Fibroblast of lung (primary cell): Measurements from ENCODE around the gene CISD3. TPM values are rescaled to one million over a fixed set of nuclear protein-coding genes. Genes with fewer than 3 reads are reported as not detected.

Source experiments
- DNase-seq, 2 donors: peaks; one replicate each; pipeline versions ENCODE4 v3.0.0 to v3.0.0-alpha.2; 2010; ENCODE audit warnings: low read depth in 2 of 2
- H2AFZ ChIP-seq: 2 replicates; pipeline ENCODE4 v1.5.1; 2012; ENCODE audit warnings: low read length, control low read depth, inconsistent platforms
- H3K27ac ChIP-seq: 2 replicates; pipeline ENCODE4 v1.5.1; 2011; ENCODE audit warnings: low read length, control low read depth; ENCODE audit not compliant: insufficient read depth
- H3K27me3 ChIP-seq: 2 replicates; pipeline ENCODE4 v1.5.1; 2011; ENCODE audit warnings: mild to moderate bottlenecking, low read length; ENCODE audit not compliant: control insufficient read depth, insufficient read depth
- H3K36me3 ChIP-seq: 2 replicates; pipeline ENCODE4 v1.5.1; 2011; ENCODE audit warnings: low read length; ENCODE audit not compliant: control insufficient read depth, insufficient read depth
- H3K4me1 ChIP-seq: 2 replicates; pipeline ENCODE4 v1.5.1; 2011; ENCODE audit warnings: low read length; ENCODE audit not compliant: control insufficient read depth, insufficient read depth; ENCODE audit errors: extremely low read depth
- H3K4me2 ChIP-seq: 2 replicates; pipeline ENCODE4 v1.5.1; 2011; ENCODE audit warnings: low read length, control low read depth; ENCODE audit not compliant: insufficient read depth; ENCODE audit errors: extremely low read depth
- H3K4me3 ChIP-seq, 4 experiments: fragments of 200-600 bp in 1 of 4; sonication (generic) in 1 of 4; replicated peaks in 1 of 4; 2 replicates each; pipeline ENCODE4 v1.5.1; 2011 to 2016; ENCODE audit warnings: low read length in 4 of 4, low read depth in 3 of 4, mild to moderate bottlenecking in 3 of 4, control low read depth in 2 of 4, inconsistent platforms in 1 of 4, mixed read lengths in 1 of 4; ENCODE audit not compliant: insufficient read depth in 1 of 4; ENCODE audit errors: control extremely low read depth in 1 of 4
- H3K79me2 ChIP-seq: 2 replicates; pipeline ENCODE4 v1.5.1; 2012; ENCODE audit warnings: mild to moderate bottlenecking, low read length, inconsistent platforms; ENCODE audit not compliant: control insufficient read depth, insufficient read depth
- H3K9ac ChIP-seq: 2 replicates; pipeline ENCODE4 v1.5.1; 2011; ENCODE audit warnings: mild to moderate bottlenecking, low read length, control low read depth; ENCODE audit not compliant: insufficient read depth
- H3K9me3 ChIP-seq: 2 replicates; pipeline ENCODE4 v1.5.1; 2012; ENCODE audit warnings: low read depth, low read length; ENCODE audit not compliant: control insufficient read depth, insufficient read depth
- H4K20me1 ChIP-seq: 2 replicates; pipeline ENCODE4 v1.5.1; 2011; ENCODE audit warnings: low read length; ENCODE audit not compliant: control insufficient read depth, insufficient read depth; ENCODE audit errors: extremely low read depth
- EZH2 ChIP-seq: IDR thresholded peaks from 2 replicates; pipeline ENCODE4 v1.5.1; 2012; ENCODE audit warnings: low read length, control low read depth, mild to moderate bottlenecking; ENCODE audit errors: missing control alignments
- polyA plus RNA-seq, 2 donors: library from polyadenylated mRNA; depleted of rRNA in 1 of 2; stranded (reverse) in 1 of 2; unstranded in 1 of 2; fragments of >200 nt; gene quantifications; 2 replicates each; pipeline ENCODE4 v1.2.1, GENCODE V29; 2011 to 2012; ENCODE audit warnings: missing spikeins in 1 of 2
- total RNA-seq: library from RNA; depleted of rRNA; stranded (reverse); fragments of >200 nt; gene quantifications from 2 replicates; pipeline ENCODE4 v1.2.1, GENCODE V29; 2014
- TF ChIP-seq, protein P1 (sequence below), 2 donors: IDR thresholded peaks in 1 of 2; conservative IDR thresholded peaks in 1 of 2; 1 replicate in 1 of 2; 2 replicates in 1 of 2; pipeline ENCODE4 v1.5.1; 2011 to 2012; ENCODE audit warnings: low read length in 2 of 2, control low read depth in 1 of 2, inconsistent platforms in 1 of 2, low read depth in 1 of 2, mild to moderate bottlenecking in 1 of 2

CISD3 gene
- total and polyA plus RNA-seq, 2 donors (not counting 1 experiment from before 2014, with no cell fraction given) = 4.0 to 5.7 TPM

DNA sequence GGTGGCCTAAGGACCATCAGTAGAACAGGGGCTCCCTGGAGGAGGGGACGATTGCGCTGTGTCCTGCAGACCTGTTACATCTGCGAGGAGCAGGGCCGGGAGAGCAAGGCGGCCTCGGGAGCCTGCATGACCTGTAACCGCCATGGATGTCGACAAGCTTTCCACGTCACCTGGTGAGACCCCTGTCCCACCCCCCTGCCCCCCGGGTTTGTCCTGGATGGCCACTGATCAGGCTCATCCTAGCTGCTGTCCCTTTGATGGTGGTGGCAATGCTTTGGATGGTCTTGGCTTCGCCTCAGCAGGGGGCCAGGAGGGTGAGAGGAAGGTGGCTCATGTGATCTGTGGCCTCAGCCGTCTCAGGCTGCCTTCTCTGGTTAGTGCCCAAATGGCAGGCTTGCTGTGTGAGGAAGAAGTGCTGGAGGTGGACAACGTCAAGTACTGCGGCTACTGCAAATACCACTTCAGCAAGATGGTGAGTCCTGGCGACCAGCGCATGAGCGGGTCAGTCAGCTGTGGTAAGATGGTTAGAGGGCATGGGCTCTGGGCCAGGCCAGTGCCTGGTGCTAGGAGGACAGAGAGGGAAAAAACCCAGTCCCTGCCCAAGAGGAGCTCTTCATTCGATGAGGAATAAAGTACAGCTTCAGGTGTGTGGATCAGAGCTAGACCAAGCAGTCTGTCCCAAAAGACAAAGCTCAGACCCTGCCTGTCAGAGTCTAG lies 20.9 kb upstream of the CISD3 start:
- Histone ChIP-seq H3K36me3 (peaks cover 10% of the 10 kb centered on the region), H3K27ac (no peak overlapping the region), H3K4me1 (peaks cover 5% of the 10 kb centered on the region), H2AFZ (no peak overlapping the region), H4K20me1 (no peaks in the 10 kb centered on the region), H3K27me3 (no peaks in the 10 kb centered on the region), H3K4me2 (no peak overlapping the region), H3K4me3 (no peak overlapping the region), H3K9ac (no peak overlapping the region), H3K79me2 (peaks cover 2% of the 10 kb centered on the region), H3K9me3 (no peaks in the 10 kb centered on the region)
- no peak for DNase-seq
- TF ChIP-seq, protein P1, sequence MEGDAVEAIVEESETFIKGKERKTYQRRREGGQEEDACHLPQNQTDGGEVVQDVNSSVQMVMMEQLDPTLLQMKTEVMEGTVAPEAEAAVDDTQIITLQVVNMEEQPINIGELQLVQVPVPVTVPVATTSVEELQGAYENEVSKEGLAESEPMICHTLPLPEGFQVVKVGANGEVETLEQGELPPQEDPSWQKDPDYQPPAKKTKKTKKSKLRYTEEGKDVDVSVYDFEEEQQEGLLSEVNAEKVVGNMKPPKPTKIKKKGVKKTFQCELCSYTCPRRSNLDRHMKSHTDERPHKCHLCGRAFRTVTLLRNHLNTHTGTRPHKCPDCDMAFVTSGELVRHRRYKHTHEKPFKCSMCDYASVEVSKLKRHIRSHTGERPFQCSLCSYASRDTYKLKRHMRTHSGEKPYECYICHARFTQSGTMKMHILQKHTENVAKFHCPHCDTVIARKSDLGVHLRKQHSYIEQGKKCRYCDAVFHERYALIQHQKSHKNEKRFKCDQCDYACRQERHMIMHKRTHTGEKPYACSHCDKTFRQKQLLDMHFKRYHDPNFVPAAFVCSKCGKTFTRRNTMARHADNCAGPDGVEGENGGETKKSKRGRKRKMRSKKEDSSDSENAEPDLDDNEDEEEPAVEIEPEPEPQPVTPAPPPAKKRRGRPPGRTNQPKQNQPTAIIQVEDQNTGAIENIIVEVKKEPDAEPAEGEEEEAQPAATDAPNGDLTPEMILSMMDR (conservative IDR thresholded peaks at IDR 0.05 in 1 of 2, IDR thresholded peaks at IDR 0.05 in 1 of 2; ENCODE audit: low read depth in 1 of 2, low read length in 2 of 2) = no peak
- no peak for TF ChIP-seq EZH2

- H4K20me1 ChIP-seq = no peaks in the 10 kb centered on the region
- no peak overlapping the region for H3K4me2 ChIP-seq
- no peak overlapping the region for H3K9ac ChIP-seq
- peaks cover 2% of the 10 kb centered on the region for H3K79me2 ChIP-seq
- H3K4me1 ChIP-seq = peaks cover 3% of the 10 kb centered on the region
- H3K27ac ChIP-seq = no peak overlapping the region
- no peak overlapping the region for H3K4me3 ChIP-seq
- no peak overlapping the region for H2AFZ ChIP-seq
- no peak for DNase-seq
- H3K9me3 ChIP-seq = no peaks in the 10 kb centered on the region
- TF ChIP-seq, protein P1 (conservative IDR thresholded peaks at IDR 0.05 in 1 of 2, IDR thresholded peaks at IDR 0.05 in 1 of 2; ENCODE audit: low read depth in 1 of 2, low read length in 2 of 2) = no peak
- TF ChIP-seq EZH2 = no peak
- H3K27me3 ChIP-seq = no peaks in the 10 kb centered on the region
- H3K36me3 ChIP-seq = peaks cover 10% of the 10 kb centered on the region
Measured at GRCh38 chr17:38709864-38710603, 20.1 kb upstream of the CISD3 start.

DNA sequence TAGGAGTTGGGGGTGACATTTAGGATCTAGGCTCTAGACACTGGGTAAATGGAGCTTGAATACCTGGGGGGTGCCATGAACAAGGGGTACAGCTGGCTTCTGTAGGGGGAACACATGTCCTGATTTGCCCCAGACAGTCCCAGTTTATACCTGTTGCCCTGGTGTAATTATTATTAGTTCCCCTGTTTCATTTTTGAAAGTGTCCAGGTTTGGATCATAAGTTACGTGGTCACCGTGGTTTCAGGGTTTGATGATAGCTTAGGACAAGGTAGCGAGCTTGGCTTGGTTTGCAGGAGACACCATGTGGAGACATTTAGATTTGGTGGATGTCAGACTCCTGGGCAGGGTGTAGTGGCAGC lies 19.6 kb upstream of the CISD3 start:
- Histone ChIP-seq H3K36me3 (peaks cover 10% of the 10 kb centered on the region), H3K27ac (no peak overlapping the region)
- no peak for DNase-seq

More for the DNA sequence above, 19.6 kb upstream of the CISD3 start:
- H3K79me2 ChIP-seq = peaks cover 2% of the 10 kb centered on the region
- H3K4me2 ChIP-seq = no peak overlapping the region
- no peak overlapping the region for H3K4me3 ChIP-seq
- H3K4me1 ChIP-seq = peaks cover 3% of the 10 kb centered on the region
- no peaks in the 10 kb centered on the region for H4K20me1 ChIP-seq
- H3K9me3 ChIP-seq = no peaks in the 10 kb centered on the region
- no peak overlapping the region for H3K9ac ChIP-seq
- no peak overlapping the region for H2AFZ ChIP-seq
- TF ChIP-seq, protein P1 (conservative IDR thresholded peaks at IDR 0.05 in 1 of 2, IDR thresholded peaks at IDR 0.05 in 1 of 2; ENCODE audit: low read depth in 1 of 2, low read length in 2 of 2) = no peak
- TF ChIP-seq EZH2 = no peak
- no peaks in the 10 kb centered on the region for H3K27me3 ChIP-seq
